HCT116 (cell line): Measurements from ENCODE around the gene LDB2. TPM values are rescaled to one million over a fixed set of nuclear protein-coding genes. Genes with fewer than 3 reads are reported as not detected.

Experiments used
- ATAC-seq: fragments of 200-7000 bp; cut with Tn5 transposase; 2 replicates; pipeline ENCODE4 v1.9.1; 2020; ENCODE audit warnings: mild to moderate bottlenecking, moderate library complexity
- BruUV-seq: library from RNA; stranded (reverse); fragments of 400-500 nt; replicated peaks from 2 replicates; lab custom pipeline; 2021; lab: Mats Ljungman, UMichigan
- CTCF ChIA-PET: fragments of 300-600 bp; sonication (Branson Sonifier 250); formaldehyde crosslinking; loops from one replicate; lab custom pipeline; 2021; ENCODE audit warnings: antibody characterized with exemption; lab: Charles Lee
- POLR2A ChIA-PET: fragments of 300-600, 350-600 bp; sonication (Branson Sonifier 250); formaldehyde crosslinking; loops from one replicate; lab custom pipeline; 2021; ENCODE audit warnings: antibody characterized with exemption; lab: Charles Lee
- RAD21 ChIA-PET, 2 experiments: fragments of 300-600 bp; sonication (Branson Sonifier 250); formaldehyde crosslinking; loops; one replicate each; lab custom pipeline; 2023; ENCODE audit warnings: low total read pairs in 2 of 2; ENCODE audit not compliant: uncharacterized antibody in 2 of 2, unreplicated experiment in 2 of 2, low non-redundant PET in 1 of 2; lab: Charles Lee
- DNase-seq: peaks from one replicate; pipeline ENCODE4 v3.0.0-alpha.2; 2010; ENCODE audit warnings: low read depth, low spot score
- H2AFZ ChIP-seq: fragments of 200-600 bp; shearing (Covaris generic), sonication (generic); 2 replicates; pipeline ENCODE4 v1.6.1; 2017; ENCODE audit warnings: low read depth, mixed run types, mixed read lengths, antibody characterized with exemption, low read length; ENCODE audit not compliant: poor library complexity, severe bottlenecking
- H3K27ac ChIP-seq: 2 replicates; pipeline ENCODE4 v1.5.1; 2012; ENCODE audit warnings: low read depth, low read length
- H3K27me3 ChIP-seq: fragments of 200-600 bp; sonication (generic); 2 replicates; pipeline ENCODE4 v1.6.1; 2016; ENCODE audit warnings: mixed run types, low read length, mixed read lengths; ENCODE audit not compliant: insufficient read depth
- H3K36me3 ChIP-seq, 2 experiments: fragments of 200-500 bp in 1 of 2; fragments of 200-600 bp in 1 of 2; sonication (Bioruptor generic) in 1 of 2; sonication (generic) in 1 of 2; 2 replicates each; pipeline versions ENCODE4 v1.5.1 to v1.6.1; 2014 to 2016; ENCODE audit warnings: low read length in 2 of 2, inconsistent platforms in 1 of 2, mixed read lengths in 1 of 2, mixed run types in 1 of 2; ENCODE audit not compliant: insufficient read depth in 2 of 2, control insufficient read depth in 1 of 2
- H3K4me1 ChIP-seq, 2 experiments: fragments of 200-600 bp in 1 of 2; sonication (generic) in 1 of 2; 2 replicates each; pipeline versions ENCODE4 v1.5.1 to v1.6.1; 2012 to 2017; ENCODE audit warnings: low read length in 2 of 2, inconsistent platforms in 1 of 2, mild to moderate bottlenecking in 1 of 2, mixed read lengths in 1 of 2, mixed run types in 1 of 2, moderate library complexity in 1 of 2; ENCODE audit not compliant: insufficient read depth in 2 of 2, control insufficient read depth in 1 of 2
- H3K4me2 ChIP-seq: fragments of 200-600 bp; sonication (generic); 2 replicates; pipeline ENCODE4 v1.6.1; 2017; ENCODE audit warnings: mixed run types, low read length, mixed read lengths
- H3K4me3 ChIP-seq, 2 experiments: fragments of 200-600 bp in 1 of 2; sonication (generic) in 1 of 2; replicated peaks in 1 of 2; 2 replicates each; pipeline ENCODE4 v1.5.1; 2011 to 2016; ENCODE audit warnings: low read length in 2 of 2, control low read depth in 1 of 2, low read depth in 1 of 2, mild to moderate bottlenecking in 1 of 2, mixed read lengths in 1 of 2, mixed run types in 1 of 2
- H3K79me2 ChIP-seq: fragments of 200-600 bp; sonication (generic); 2 replicates; pipeline ENCODE4 v1.6.1; 2017; ENCODE audit warnings: mild to moderate bottlenecking, mixed run types, low read length, moderate library complexity, mixed read lengths; ENCODE audit not compliant: insufficient read depth
- H3K9ac ChIP-seq: fragments of 200-600 bp; sonication (generic); 2 replicates; pipeline ENCODE4 v1.6.1; 2016; ENCODE audit warnings: low read length, mixed read lengths
- H3K9me2 ChIP-seq: fragments of 200-600 bp; sonication (generic), shearing (Covaris generic); 2 replicates; pipeline ENCODE4 v1.6.1; 2017; ENCODE audit warnings: mixed run types, mild to moderate bottlenecking, moderate library complexity; ENCODE audit not compliant: insufficient read depth
- H3K9me3 ChIP-seq, 2 experiments: fragments of 200-500 bp in 1 of 2; fragments of 200-600 bp in 1 of 2; sonication (Bioruptor generic) in 1 of 2; sonication (generic) in 1 of 2; 2 replicates each; pipeline ENCODE4 v1.6.1; 2014 to 2017; ENCODE audit warnings: low read length in 2 of 2, mixed read lengths in 2 of 2, inconsistent platforms in 1 of 2, low read depth in 1 of 2, mild to moderate bottlenecking in 1 of 2, mixed run types in 1 of 2, moderate library complexity in 1 of 2; ENCODE audit not compliant: control insufficient read depth in 1 of 2, insufficient read depth in 1 of 2
- H4K20me1 ChIP-seq: fragments of 200-600 bp; sonication (generic), shearing (Covaris generic); 2 replicates; pipeline ENCODE4 v1.6.1; 2017; ENCODE audit warnings: mixed run types, mild to moderate bottlenecking, moderate library complexity; ENCODE audit not compliant: insufficient read depth
- CBX3 ChIP-seq: IDR thresholded peaks from 2 replicates; pipeline ENCODE4 v1.6.1; 2012; ENCODE audit warnings: low read depth
- CEBPB ChIP-seq: IDR thresholded peaks from 2 replicates; pipeline ENCODE4 v1.6.1; 2012; ENCODE audit warnings: low read depth
- EGR1 ChIP-seq: IDR thresholded peaks from 2 replicates; pipeline ENCODE4 v1.6.1; 2012; ENCODE audit warnings: low read depth
- EZH2phosphoT487 ChIP-seq: fragments of 200-600 bp; IDR thresholded peaks from 2 replicates; pipeline ENCODE4 v1.6.1; 2018; ENCODE audit warnings: antibody characterized with exemption, borderline replicate concordance
- FOSL1 ChIP-seq: IDR thresholded peaks from 2 replicates; pipeline ENCODE4 v1.6.1; 2012; ENCODE audit warnings: low read depth
- JUND ChIP-seq: IDR thresholded peaks from 2 replicates; pipeline ENCODE4 v1.6.1; 2012
- RAD21 ChIP-seq: IDR thresholded peaks from 2 replicates; pipeline ENCODE4 v1.6.1; 2012; ENCODE audit warnings: low read depth, mild to moderate bottlenecking
- SIN3A ChIP-seq: IDR thresholded peaks from 2 replicates; pipeline ENCODE4 v1.6.1; 2012; ENCODE audit warnings: low read depth
- SRF ChIP-seq: IDR thresholded peaks from 2 replicates; pipeline ENCODE4 v1.6.1; 2012; ENCODE audit warnings: low read depth
- YY1 ChIP-seq: IDR thresholded peaks from 2 replicates; pipeline ENCODE4 v1.6.1; 2011; ENCODE audit warnings: low read length, low read depth, moderate library complexity, mild to moderate bottlenecking; ENCODE audit not compliant: insufficient replicate concordance; ENCODE audit errors: extremely low read depth
- intact Hi-C: fragments of 100-400 bp; cut with micrococcal nuclease; formaldehyde crosslinking; loops from 2 replicates; pipeline ENCODE4 v1.10.0; 2022
- total RNA-seq: library from RNA; stranded (reverse); gene quantifications from one replicate; pipeline ENCODE4 v1.2.1, GENCODE V29; 2021; ENCODE audit not compliant: unreplicated experiment
- TF ChIP-seq, protein P1 (sequence below), 3 experiments: fragments of 200-600 bp in 1 of 3; sonication (generic) in 1 of 3; IDR thresholded peaks in 2 of 3; conservative IDR thresholded peaks in 1 of 3; 2 replicates each; pipeline ENCODE4 v1.5.1; 2012 to 2017; ENCODE audit warnings: low read depth in 2 of 3, low read length in 2 of 3, antibody characterized with exemption in 1 of 3, borderline replicate concordance in 1 of 3, control low read depth in 1 of 3, mild to moderate bottlenecking in 1 of 3, mixed read lengths in 1 of 3, mixed run types in 1 of 3, moderate library complexity in 1 of 3; ENCODE audit not compliant: insufficient read depth in 1 of 3
- TF ChIP-seq, protein P2 (sequence below): IDR thresholded peaks from 2 replicates; pipeline ENCODE4 v1.6.1; 2011; ENCODE audit warnings: mild to moderate bottlenecking, low read length, moderate library complexity; ENCODE audit not compliant: insufficient replicate concordance; ENCODE audit errors: extremely low read depth

LDB2 gene
- total RNA-seq, 1 experiment from 2014 or later, result 0.12 TPM

DNA sequence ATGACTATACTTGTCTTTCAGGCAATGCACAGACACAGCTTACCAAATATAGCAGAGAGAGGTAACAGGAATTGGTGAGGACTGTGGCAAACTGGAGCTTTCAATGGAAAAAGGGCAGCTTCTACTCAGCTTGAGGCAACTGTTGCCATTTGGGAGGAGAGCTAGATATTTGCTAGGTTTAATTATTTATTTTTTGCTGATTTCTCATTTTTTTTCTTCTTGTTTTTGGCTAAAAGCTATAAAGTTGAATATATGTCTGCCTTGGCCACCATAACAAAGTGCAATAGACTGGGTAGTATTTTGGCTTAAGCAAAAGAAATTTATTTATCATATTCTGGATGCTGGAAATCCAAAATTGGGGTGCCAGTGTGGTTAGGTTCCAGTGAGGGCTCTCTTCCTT lies 93.9 kb downstream of the LDB2 start:
- H3K4me3 ChIP-seq, result no peak overlapping the region
- no peaks in the 10 kb centered on the region for H3K27me3 ChIP-seq
- RAD21 ChIA-PET, result no interaction called here
- H4K20me1 ChIP-seq, result no peaks in the 10 kb centered on the region
- no peak overlapping the region for H2AFZ ChIP-seq
- H3K9me2 ChIP-seq, result no peaks in the 10 kb centered on the region
- H3K9ac ChIP-seq, result no peak overlapping the region
- no TSS peak for BruUV-seq
- ATAC-seq, result no peak
- intact Hi-C loops, result no loop called here
- H3K36me3 ChIP-seq, result no peaks in the 10 kb centered on the region
- no peaks in the 10 kb centered on the region for H3K4me1 ChIP-seq
- DNase-seq, result no peak
- H3K79me2 ChIP-seq, result no peaks in the 10 kb centered on the region
- H3K9me3 ChIP-seq, result 0 out of 4 replicates have a peak, but pooled peaks cover 0 to 3% of the 10 kb centered on the region in 2 experiments
- H3K4me2 ChIP-seq, result no peak overlapping the region
- CTCF ChIA-PET, result no interaction called here
- H3K27ac ChIP-seq, result no peak overlapping the region
- POLR2A ChIA-PET, result no interaction called here
- TF ChIP-seq, protein P1, sequence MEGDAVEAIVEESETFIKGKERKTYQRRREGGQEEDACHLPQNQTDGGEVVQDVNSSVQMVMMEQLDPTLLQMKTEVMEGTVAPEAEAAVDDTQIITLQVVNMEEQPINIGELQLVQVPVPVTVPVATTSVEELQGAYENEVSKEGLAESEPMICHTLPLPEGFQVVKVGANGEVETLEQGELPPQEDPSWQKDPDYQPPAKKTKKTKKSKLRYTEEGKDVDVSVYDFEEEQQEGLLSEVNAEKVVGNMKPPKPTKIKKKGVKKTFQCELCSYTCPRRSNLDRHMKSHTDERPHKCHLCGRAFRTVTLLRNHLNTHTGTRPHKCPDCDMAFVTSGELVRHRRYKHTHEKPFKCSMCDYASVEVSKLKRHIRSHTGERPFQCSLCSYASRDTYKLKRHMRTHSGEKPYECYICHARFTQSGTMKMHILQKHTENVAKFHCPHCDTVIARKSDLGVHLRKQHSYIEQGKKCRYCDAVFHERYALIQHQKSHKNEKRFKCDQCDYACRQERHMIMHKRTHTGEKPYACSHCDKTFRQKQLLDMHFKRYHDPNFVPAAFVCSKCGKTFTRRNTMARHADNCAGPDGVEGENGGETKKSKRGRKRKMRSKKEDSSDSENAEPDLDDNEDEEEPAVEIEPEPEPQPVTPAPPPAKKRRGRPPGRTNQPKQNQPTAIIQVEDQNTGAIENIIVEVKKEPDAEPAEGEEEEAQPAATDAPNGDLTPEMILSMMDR (IDR thresholded peaks at IDR 0.05 in 2 of 3, conservative IDR thresholded peaks at IDR 0.05 in 1 of 3; ENCODE audit: borderline replicate concordance in 1 of 3, insufficient read depth in 1 of 3, low read depth in 2 of 3, low read length in 2 of 3), result no peak
- TF ChIP-seq YY1 (no peak), CBX3 (no peak), EZH2phosphoT487 (no peak), CEBPB (no peak), SRF (no peak), SIN3A (no peak), EGR1 (no peak), FOSL1 (no peak), JUND (no peak), RAD21 (no peak)
- TF ChIP-seq, protein P2, sequence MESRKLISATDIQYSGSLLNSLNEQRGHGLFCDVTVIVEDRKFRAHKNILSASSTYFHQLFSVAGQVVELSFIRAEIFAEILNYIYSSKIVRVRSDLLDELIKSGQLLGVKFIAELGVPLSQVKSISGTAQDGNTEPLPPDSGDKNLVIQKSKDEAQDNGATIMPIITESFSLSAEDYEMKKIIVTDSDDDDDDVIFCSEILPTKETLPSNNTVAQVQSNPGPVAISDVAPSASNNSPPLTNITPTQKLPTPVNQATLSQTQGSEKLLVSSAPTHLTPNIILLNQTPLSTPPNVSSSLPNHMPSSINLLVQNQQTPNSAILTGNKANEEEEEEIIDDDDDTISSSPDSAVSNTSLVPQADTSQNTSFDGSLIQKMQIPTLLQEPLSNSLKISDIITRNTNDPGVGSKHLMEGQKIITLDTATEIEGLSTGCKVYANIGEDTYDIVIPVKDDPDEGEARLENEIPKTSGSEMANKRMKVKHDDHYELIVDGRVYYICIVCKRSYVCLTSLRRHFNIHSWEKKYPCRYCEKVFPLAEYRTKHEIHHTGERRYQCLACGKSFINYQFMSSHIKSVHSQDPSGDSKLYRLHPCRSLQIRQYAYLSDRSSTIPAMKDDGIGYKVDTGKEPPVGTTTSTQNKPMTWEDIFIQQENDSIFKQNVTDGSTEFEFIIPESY, result no peak
- TF ChIP-seq, all 23 proteins: peak for 0
